ENCODE measurements around the gene PIK3C3.
"Not testable (repeated sequence)": the region's sequence is repeated elsewhere in the genome, so short reads cannot be mapped to it uniquely, and the experiment has no call there.

PIK3C3 gene

GRCh38 chr18:41965634-41966255 lies 10.7 kb downstream of the PIK3C3 start:
- no peak for DNase-seq (ENCODE audit: low read depth in 3 of 3)

GRCh38 chr18:41966943-41967342 lies 11.9 kb downstream of the PIK3C3 start:
- DNase-seq (ENCODE audit: low read depth in 3 of 3): no peak

GRCh38 chr18:41967680-41968079 lies 12.6 kb downstream of the PIK3C3 start:
- DNase-seq (ENCODE audit: low read depth in 3 of 3): no peak

- no peak for DNase-seq (ENCODE audit: low read depth in 3 of 3)
Observed at GRCh38 chr18:41969881-41970280, 14.8 kb downstream of the PIK3C3 start.

DNA sequence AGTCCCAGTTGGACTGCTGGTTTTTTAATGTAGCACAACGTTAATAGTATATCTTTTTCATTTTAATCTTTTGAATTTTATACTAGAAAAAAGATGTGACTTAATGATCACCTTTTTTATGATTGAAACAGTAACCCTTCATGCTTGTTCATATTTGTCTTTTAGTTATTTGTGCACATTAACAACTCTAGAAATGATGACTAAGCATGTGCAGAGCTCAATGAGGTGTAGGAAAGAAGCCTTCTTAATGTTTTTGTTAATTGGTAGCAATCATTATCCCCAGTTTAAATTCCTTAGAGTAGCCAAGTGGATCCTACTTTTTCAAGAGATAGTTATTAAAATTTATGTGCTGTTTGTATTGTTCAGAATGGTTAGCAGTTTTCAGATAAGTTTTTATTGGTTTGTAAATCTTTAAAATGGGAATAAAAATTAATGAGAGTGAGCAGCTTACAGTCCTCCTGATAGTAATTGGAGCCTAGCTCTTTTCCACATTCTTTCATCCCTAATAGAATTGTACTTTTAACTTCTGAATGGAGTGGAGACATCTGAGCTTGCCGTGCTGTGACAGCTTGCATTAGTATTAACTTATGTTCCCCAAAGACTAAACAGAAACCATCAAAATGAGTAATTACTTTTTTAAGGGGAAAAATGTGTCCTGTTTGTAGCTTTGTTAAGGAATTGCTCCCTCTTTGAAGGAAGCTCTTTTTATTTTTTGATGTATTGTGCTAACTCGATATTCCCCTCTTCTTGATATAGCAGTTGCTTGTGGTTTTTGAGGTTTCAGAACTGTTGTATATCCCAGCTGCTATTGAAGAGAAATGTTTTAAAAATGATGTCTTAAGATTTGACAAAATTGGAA lies 17.3 kb downstream of the PIK3C3 start:
- no peak for DNase-seq (ENCODE audit: low read depth in 3 of 3)

- no peak for DNase-seq (ENCODE audit: low read depth in 3 of 3)
Observed at GRCh38 chr18:41973983-41974382, 18.9 kb downstream of the PIK3C3 start.

DNA sequence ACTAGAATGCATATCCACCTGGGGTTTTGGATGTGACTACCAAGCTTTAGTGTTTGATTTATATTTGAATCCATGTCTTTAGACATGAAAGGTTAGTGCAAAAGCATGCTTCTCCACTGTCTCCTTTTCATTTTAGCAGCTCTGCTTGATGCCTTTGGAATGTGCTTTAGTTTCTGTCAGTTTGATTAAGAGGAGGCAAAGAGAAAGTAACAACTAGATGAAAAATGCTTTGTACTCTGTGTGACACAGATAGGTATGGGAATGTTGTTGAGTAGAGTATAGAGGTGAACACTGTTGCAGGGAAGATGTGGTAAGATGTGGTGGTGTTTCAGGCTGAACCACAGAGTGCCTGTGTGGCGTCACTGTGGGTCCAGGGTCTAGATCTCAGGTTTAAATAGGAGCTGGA lies 19.8 kb downstream of the PIK3C3 start:
- DNase-seq (ENCODE audit: low read depth in 3 of 3): no peak

GRCh38 chr18:41975284-41975683 lies 20.2 kb downstream of the PIK3C3 start:
- no peak for DNase-seq (ENCODE audit: low read depth in 3 of 3)

GRCh38 chr18:41977233-41977632 lies 22.2 kb downstream of the PIK3C3 start:
- no peak for DNase-seq (ENCODE audit: low read depth in 3 of 3)

DNA sequence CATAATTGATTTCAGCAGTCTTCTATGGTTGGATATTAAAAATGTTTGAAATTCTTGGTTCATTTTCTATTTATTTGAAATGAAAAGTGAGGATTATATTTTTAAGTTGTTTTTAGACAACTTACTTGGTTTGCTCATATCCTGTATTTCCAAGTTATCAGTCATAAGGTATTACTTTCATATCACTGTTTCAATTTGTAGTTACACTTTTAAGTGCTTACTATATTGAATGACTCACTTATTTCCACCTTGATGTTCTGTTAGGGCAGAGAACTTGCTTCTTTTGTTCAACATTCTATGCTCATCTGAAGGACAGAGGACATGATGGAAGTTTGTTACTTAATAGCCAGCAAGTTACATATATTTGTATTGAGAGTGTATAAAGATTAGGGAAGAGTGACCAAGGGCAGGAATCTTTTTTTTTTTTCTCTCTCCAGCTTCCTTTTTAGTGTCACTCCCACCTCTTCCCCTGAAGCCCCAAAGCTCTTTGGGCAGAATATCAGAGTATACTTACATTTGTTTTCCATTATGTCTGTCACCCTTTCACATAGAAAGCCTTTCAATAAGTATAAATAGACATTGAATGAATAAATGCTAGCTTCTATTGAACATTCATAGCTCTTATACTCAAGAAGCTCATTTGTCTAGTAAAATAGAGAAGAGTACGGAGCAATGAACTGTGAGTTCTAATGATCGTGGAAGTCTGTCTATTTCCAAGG lies 28.1 kb downstream of the PIK3C3 start:
- DNase-seq (ENCODE audit: low read depth in 3 of 3): no peak

DNA sequence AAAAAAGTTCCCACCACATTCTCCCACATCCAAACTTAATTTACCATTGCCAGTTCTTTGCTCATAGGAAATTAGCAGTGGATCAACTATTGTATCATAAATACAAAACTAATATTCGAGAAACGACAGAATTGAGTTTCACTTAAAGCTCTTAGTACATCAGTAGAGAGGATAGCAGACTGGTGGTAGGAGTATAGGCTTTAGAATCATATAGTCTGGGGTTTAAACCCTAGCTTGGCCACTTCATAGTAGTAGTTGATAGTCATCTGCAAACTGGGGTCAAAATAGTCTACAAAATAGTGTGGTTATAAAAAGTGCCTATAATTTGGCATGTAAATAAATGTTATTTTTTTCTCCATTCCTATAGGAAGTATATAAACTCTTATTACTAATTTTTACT lies 30.9 kb downstream of the PIK3C3 start:
- DNase-seq (ENCODE audit: low read depth in 3 of 3): no peak

DNA sequence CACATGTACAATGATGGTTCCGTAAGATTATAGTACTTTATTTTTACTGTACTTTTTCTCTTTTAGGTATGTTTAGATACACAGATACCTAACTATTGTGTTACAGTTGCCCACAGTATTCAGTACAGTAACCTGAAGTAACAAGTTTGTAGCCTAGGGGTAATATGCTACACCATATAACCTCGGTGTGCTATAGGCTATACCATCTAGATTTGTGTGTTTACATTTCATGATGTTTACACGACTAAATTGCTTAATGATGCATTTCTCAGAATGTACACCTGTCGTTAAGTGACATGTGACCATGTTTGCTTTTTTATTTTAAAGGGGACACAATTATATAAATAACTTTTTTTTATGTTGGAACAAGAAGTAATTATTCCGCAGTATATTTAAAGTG lies 34.5 kb downstream of the PIK3C3 start:
- no peak for DNase-seq (ENCODE audit: low read depth in 3 of 3)

- DNase-seq (ENCODE audit: low read depth in 3 of 3): no peak
Observed at GRCh38 chr18:41992066-41992465, 37.0 kb downstream of the PIK3C3 start.

- no peak for DNase-seq (ENCODE audit: low read depth in 3 of 3)
Observed at GRCh38 chr18:41992703-41993102, 37.7 kb downstream of the PIK3C3 start.

GRCh38 chr18:41993151-41993550 lies 38.1 kb downstream of the PIK3C3 start:
- no peak for DNase-seq (ENCODE audit: low read depth in 3 of 3)

- DNase-seq (ENCODE audit: low read depth in 3 of 3): no peak
Observed at GRCh38 chr18:41996020-41996419, 41.0 kb downstream of the PIK3C3 start.

DNA sequence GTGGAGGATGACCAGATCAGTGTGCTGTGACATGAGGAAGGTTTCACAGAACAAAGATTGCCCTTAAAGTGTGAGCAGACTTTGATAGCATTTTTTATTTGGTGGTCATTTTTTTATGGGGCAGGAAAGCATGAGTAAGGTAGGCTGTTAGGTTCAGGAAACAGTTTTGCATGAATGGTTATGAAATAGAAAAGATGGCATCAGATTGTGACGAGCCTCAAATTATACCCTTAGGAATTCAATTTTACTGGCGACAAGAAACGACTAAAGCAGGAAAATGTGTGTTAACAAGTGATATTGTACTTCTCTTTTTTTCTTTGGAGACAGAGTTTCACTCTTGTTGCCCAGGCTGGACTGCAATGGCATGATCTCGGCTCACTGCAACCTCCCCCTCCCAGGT lies 44.7 kb downstream of the PIK3C3 start:
- no peak for DNase-seq (ENCODE audit: low read depth in 3 of 3)

DNA sequence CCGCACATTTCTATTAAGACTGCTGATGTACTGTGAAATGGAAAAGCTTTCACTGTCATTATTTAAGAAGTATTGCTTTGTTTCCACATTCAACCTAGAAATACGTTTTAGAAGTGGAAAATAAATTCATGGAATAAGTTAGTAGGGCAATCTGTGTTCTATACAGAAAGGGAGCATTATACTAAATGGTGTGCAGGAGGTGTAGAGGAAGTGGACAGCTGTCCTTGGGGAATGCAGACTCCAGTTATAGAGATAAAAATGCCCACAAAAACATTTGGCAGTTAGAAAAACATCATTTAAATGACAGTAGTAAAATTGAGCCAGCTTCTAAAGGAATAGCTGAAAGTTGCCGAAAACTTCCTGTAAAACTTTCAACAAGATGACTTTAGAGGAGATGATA lies 46.8 kb downstream of the PIK3C3 start:
- no peak for DNase-seq (ENCODE audit: low read depth in 3 of 3)

GRCh38 chr18:42004653-42005052 lies 49.6 kb downstream of the PIK3C3 start:
- DNase-seq (ENCODE audit: low read depth in 3 of 3): no peak

GRCh38 chr18:42005782-42006181 lies 50.7 kb downstream of the PIK3C3 start:
- no peak for DNase-seq (ENCODE audit: low read depth in 3 of 3)

- DNase-seq (ENCODE audit: low read depth in 3 of 3): not testable (repeated sequence)
Observed at GRCh38 chr18:42009457-42009856, 54.4 kb downstream of the PIK3C3 start.

DNA sequence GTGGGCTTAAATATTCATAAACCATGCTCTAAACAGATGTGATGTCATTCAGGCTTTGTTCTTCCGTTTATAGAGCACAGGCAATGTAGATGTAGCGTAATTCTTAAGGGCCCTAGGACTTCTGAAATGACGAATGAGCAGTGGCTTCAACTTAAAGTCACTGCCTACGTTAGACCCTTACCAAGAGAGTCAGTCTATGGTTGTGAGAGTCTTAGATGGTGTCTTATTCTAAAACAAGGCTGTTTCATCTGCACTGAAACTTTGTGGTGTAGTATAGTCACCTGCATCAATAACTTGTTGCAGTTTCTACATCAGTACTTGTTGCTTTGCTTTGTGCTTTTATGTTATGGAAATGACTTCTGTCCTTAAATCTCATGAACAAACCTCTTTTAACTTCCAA lies 56.0 kb downstream of the PIK3C3 start:
- DNase-seq (ENCODE audit: low read depth in 3 of 3): no peak

DNA sequence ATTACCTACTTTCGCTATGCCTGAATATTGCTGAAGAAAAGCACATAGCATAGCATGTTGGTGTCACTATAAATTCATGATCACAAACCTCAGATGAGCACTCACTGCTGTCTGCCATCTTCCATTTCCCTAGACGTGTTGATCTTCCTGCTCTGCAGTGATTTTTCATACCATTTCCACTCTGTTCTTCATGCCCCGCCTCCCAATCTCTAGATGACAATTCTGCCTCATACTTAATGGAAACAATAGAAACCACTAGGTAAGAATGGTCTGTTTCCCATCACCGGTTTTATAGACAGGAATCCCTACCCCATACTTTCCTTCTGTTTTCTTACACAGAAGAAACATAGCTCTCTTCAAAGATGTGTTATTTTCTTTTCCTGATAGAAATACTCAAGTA lies 63.8 kb downstream of the PIK3C3 start:
- DNase-seq (ENCODE audit: low read depth in 3 of 3): no peak
